ENCODE results near the gene TXNDC8.

TXNDC8 gene

GRCh38 chr9:110291921-110292557 lies 45.6 kb downstream of the TXNDC8 start:
- no peak for ATAC-seq
- no peak for TF ChIP-seq OSR1 (CRISPR knock-in tag; IDR thresholded peaks at IDR 0.05)
- no peak for TF ChIP-seq CSRNP3 (CRISPR knock-in tag; IDR thresholded peaks at IDR 0.05)
- TF ChIP-seq ARNTL (CRISPR knock-in tag; IDR thresholded peaks at IDR 0.05; ENCODE audit: borderline replicate concordance, low read depth), result no peak
- TF ChIP-seq RARB (CRISPR knock-in tag; IDR thresholded peaks at IDR 0.05), result no peak
- TF ChIP-seq TOX (CRISPR knock-in tag; IDR thresholded peaks at IDR 0.05; ENCODE audit: borderline replicate concordance), result no peak
- TF ChIP-seq GLIS3 (CRISPR knock-in tag; IDR thresholded peaks at IDR 0.05), result no peak
- TF ChIP-seq TSHZ2 (CRISPR knock-in tag; IDR thresholded peaks at IDR 0.05), result no peak
- TF ChIP-seq TCF4 (CRISPR knock-in tag; IDR thresholded peaks at IDR 0.05; ENCODE audit: borderline replicate concordance), result no peak
- no peak for TF ChIP-seq ZNF8 (CRISPR knock-in tag; IDR thresholded peaks at IDR 0.05)
- no peak for TF ChIP-seq ZNF565 (CRISPR knock-in tag; conservative IDR thresholded peaks at IDR 0.05; ENCODE audit: low read depth)
- TF ChIP-seq ISL1 (CRISPR knock-in tag; IDR thresholded peaks at IDR 0.05), result no peak
- no peak for TF ChIP-seq PATZ1 (CRISPR knock-in tag; IDR thresholded peaks at IDR 0.05; ENCODE audit: borderline replicate concordance)
- no peak for TF ChIP-seq ZFP3 (CRISPR knock-in tag; IDR thresholded peaks at IDR 0.05)
- no peak for TF ChIP-seq ESRRG (CRISPR knock-in tag; IDR thresholded peaks at IDR 0.05)
- TF ChIP-seq CSDC2 (CRISPR knock-in tag; IDR thresholded peaks at IDR 0.05), result no peak

- ATAC-seq, result no peak
- TF ChIP-seq ARNTL (CRISPR knock-in tag; IDR thresholded peaks at IDR 0.05; ENCODE audit: borderline replicate concordance, low read depth), result no peak
- no peak for TF ChIP-seq BACH2 (CRISPR knock-in tag; IDR thresholded peaks at IDR 0.05; ENCODE audit: borderline replicate concordance)
- TF ChIP-seq ZFP3 (CRISPR knock-in tag; IDR thresholded peaks at IDR 0.05), result no peak
- no peak for TF ChIP-seq CSRNP3 (CRISPR knock-in tag; IDR thresholded peaks at IDR 0.05)
- TF ChIP-seq ZNF70 (CRISPR knock-in tag; IDR thresholded peaks at IDR 0.05), result no peak
- TF ChIP-seq ZC3H10 (CRISPR knock-in tag; IDR thresholded peaks at IDR 0.05), result no peak
- no peak for TF ChIP-seq PATZ1 (CRISPR knock-in tag; IDR thresholded peaks at IDR 0.05; ENCODE audit: borderline replicate concordance)
- no peak for TF ChIP-seq ISL1 (CRISPR knock-in tag; IDR thresholded peaks at IDR 0.05)
- no peak for TF ChIP-seq ESRRG (CRISPR knock-in tag; IDR thresholded peaks at IDR 0.05)
- TF ChIP-seq TOX (CRISPR knock-in tag; IDR thresholded peaks at IDR 0.05; ENCODE audit: borderline replicate concordance), result no peak
- TF ChIP-seq POU6F1 (CRISPR knock-in tag; IDR thresholded peaks at IDR 0.05; ENCODE audit: borderline replicate concordance, low read depth), result no peak
- TF ChIP-seq PPARA (CRISPR knock-in tag; IDR thresholded peaks at IDR 0.05; ENCODE audit: borderline replicate concordance), result no peak
- TF ChIP-seq ZNF565 (CRISPR knock-in tag; conservative IDR thresholded peaks at IDR 0.05; ENCODE audit: low read depth), result no peak
- TF ChIP-seq GLIS3 (CRISPR knock-in tag; IDR thresholded peaks at IDR 0.05), result no peak
- TF ChIP-seq ZFP30 (CRISPR knock-in tag; IDR thresholded peaks at IDR 0.05), result no peak
- TF ChIP-seq CSDC2 (CRISPR knock-in tag; IDR thresholded peaks at IDR 0.05), result no peak
- no peak for TF ChIP-seq SNAI2 (CRISPR knock-in tag; IDR thresholded peaks at IDR 0.05)
- no peak for TF ChIP-seq TCF4 (CRISPR knock-in tag; IDR thresholded peaks at IDR 0.05; ENCODE audit: borderline replicate concordance)
- no peak for TF ChIP-seq TSHZ2 (CRISPR knock-in tag; IDR thresholded peaks at IDR 0.05)
These were observed 47.7 kb downstream of the TXNDC8 start for GRCh38 chr9:110290001-110290400.
